Osteocyte (in vitro differentiated cells): ENCODE results near the gene ZNF33B. TPM values are rescaled to one million over a fixed set of nuclear protein-coding genes. Genes with fewer than 3 reads are reported as not detected.
A peak's percentile ranks its signal among the peaks of the same experiment; 100 is the strongest.

Source experiments
- DNase-seq: peaks from one replicate; pipeline ENCODE4 v3.0.0; 2021; ENCODE audit warnings: mixed read lengths; ENCODE audit not compliant: unreplicated experiment; ENCODE audit errors: extremely low spot score
- H3K27ac Mint-ChIP-seq: one replicate; pipeline ENCODE4 v1.8.0; 2021; ENCODE audit warnings: mild to moderate bottlenecking, mixed read lengths; ENCODE audit not compliant: unreplicated experiment
- H3K27me3 Mint-ChIP-seq: one replicate; pipeline ENCODE4 v1.8.0; 2021; ENCODE audit warnings: mixed read lengths; ENCODE audit not compliant: unreplicated experiment
- H3K36me3 Mint-ChIP-seq: one replicate; pipeline ENCODE4 v1.8.0; 2021; ENCODE audit warnings: mixed read lengths; ENCODE audit not compliant: unreplicated experiment
- H3K4me1 Mint-ChIP-seq: one replicate; pipeline ENCODE4 v1.8.0; 2021; ENCODE audit warnings: mixed read lengths; ENCODE audit not compliant: unreplicated experiment
- H3K4me3 Mint-ChIP-seq: one replicate; pipeline ENCODE4 v1.8.0; 2021; ENCODE audit warnings: mild to moderate bottlenecking, moderate library complexity, mixed read lengths; ENCODE audit not compliant: unreplicated experiment
- H3K9me3 Mint-ChIP-seq: one replicate; pipeline ENCODE4 v1.8.0; 2021; ENCODE audit warnings: mixed read lengths; ENCODE audit not compliant: unreplicated experiment
- CTCF ChIP-seq: fragments of 200-600 bp; sonication (generic); IDR thresholded peaks from 2 replicates; pipeline ENCODE4 v1.5.0; 2021; ENCODE audit warnings: antibody characterized with exemption, mild to moderate bottlenecking, moderate library complexity
- total RNA-seq: library from RNA; stranded (reverse); gene quantifications from 2 replicates; pipeline ENCODE4 v1.2.1, GENCODE V29; 2021

ZNF33B gene
- total RNA-seq, 1 donor from 2014 or later: 24.8 TPM

GRCh38 chr10:42645516-42645915 is 7.1 kb upstream of the ZNF33B start:
- no peaks in the 10 kb centered on the region for H3K36me3 Mint-ChIP-seq
- DNase-seq: no peak
- H3K4me3 Mint-ChIP-seq: no peak overlapping the region
- no peaks in the 10 kb centered on the region for H3K27me3 Mint-ChIP-seq
- no peak for TF ChIP-seq CTCF
- H3K27ac Mint-ChIP-seq: no peak overlapping the region
- H3K9me3 Mint-ChIP-seq: no peaks in the 10 kb centered on the region
- no peaks in the 10 kb centered on the region for H3K4me1 Mint-ChIP-seq

GRCh38 chr10:42645103-42645502 is 6.7 kb upstream of the ZNF33B start:
- H3K9me3 Mint-ChIP-seq: no peaks in the 10 kb centered on the region
- no peak overlapping the region for H3K27ac Mint-ChIP-seq
- no peak for TF ChIP-seq CTCF
- no peaks in the 10 kb centered on the region for H3K36me3 Mint-ChIP-seq
- no peaks in the 10 kb centered on the region for H3K27me3 Mint-ChIP-seq
- H3K4me1 Mint-ChIP-seq: no peaks in the 10 kb centered on the region
- H3K4me3 Mint-ChIP-seq: no peak overlapping the region
- no peak for DNase-seq

- Mint-ChIP-seq H3K27ac (no peak overlapping the region), H3K4me3 (no peak overlapping the region), H3K36me3 (peaks cover 3% of the 10 kb centered on the region), H3K9me3 (no peaks in the 10 kb centered on the region), H3K27me3 (no peaks in the 10 kb centered on the region), H3K4me1 (peaks cover 20% of the 10 kb centered on the region)
- TF ChIP-seq CTCF: no peak
- DNase-seq: no peak
These were observed 2.4 kb upstream of the ZNF33B start for GRCh38 chr10:42640610-42641229.

- H3K27ac Mint-ChIP-seq: peak overlapping the region; percentile 93
These were observed 476 bp upstream of the ZNF33B start for GRCh38 chr10:42638821-42639270.

GRCh38 chr10:42637648-42638054 is 719 bp downstream of the ZNF33B start:
- peak overlapping the region; percentile 96 for H3K4me3 Mint-ChIP-seq
- H3K9me3 Mint-ChIP-seq: no peaks in the 10 kb centered on the region
- peaks cover 14% of the 10 kb centered on the region for H3K36me3 Mint-ChIP-seq
- TF ChIP-seq CTCF: no peak
- no peak for DNase-seq
- H3K27me3 Mint-ChIP-seq: no peaks in the 10 kb centered on the region
- peak overlapping the region; percentile 93 for H3K27ac Mint-ChIP-seq
- H3K4me1 Mint-ChIP-seq: peaks cover 20% of the 10 kb centered on the region

More at GRCh38 chr10:42638821-42639270, 476 bp upstream of the ZNF33B start:
- TF ChIP-seq CTCF: no peak
- Mint-ChIP-seq H3K4me3 (peak overlapping the region; percentile 96), H3K27me3 (no peaks in the 10 kb centered on the region), H3K4me1 (peaks cover 20% of the 10 kb centered on the region), H3K36me3 (peaks cover 12% of the 10 kb centered on the region), H3K9me3 (no peaks in the 10 kb centered on the region)
- DNase-seq: no peak
